SK-N-SH treated with all-trans-retinoic acid at 6 μM for 48 hours (cell line): ENCODE results near the gene EXOC4.

Experiments
- ATAC-seq: fragments of 200-7000 bp; cut with Tn5 transposase; 3 replicates; pipeline ENCODE4 v1.9.1; 2020; ENCODE audit warnings: mild to moderate bottlenecking, moderate library complexity
- BACH2 ChIP-seq: fragments of 250-450 bp; sonication (Bioruptor Pico); IDR thresholded peaks from 2 replicates; pipeline ENCODE4 v1.9.0; 2021; ENCODE audit warnings: mild to moderate bottlenecking, borderline replicate concordance
- CREB5 ChIP-seq: fragments of 250-450 bp; sonication (Bioruptor Pico); IDR thresholded peaks from 2 replicates; pipeline ENCODE4 v1.5.1; 2020; ENCODE audit warnings: low read depth, mild to moderate bottlenecking, moderate library complexity
- CSRNP3 ChIP-seq: fragments of 250-450 bp; sonication (Bioruptor Pico); IDR thresholded peaks from 2 replicates; pipeline ENCODE4 v1.5.1; 2021; ENCODE audit warnings: mild to moderate bottlenecking, moderate library complexity
- GLIS3 ChIP-seq: fragments of 250-450 bp; sonication (Bioruptor Pico); IDR thresholded peaks from 2 replicates; pipeline ENCODE4 v1.5.0; 2020; ENCODE audit warnings: mild to moderate bottlenecking, moderate library complexity
- ISL1 ChIP-seq: fragments of 250-450 bp; sonication (Bioruptor Pico); IDR thresholded peaks from 2 replicates; pipeline ENCODE4 v2.1.2; 2022; ENCODE audit warnings: mild to moderate bottlenecking, moderate library complexity
- PATZ1 ChIP-seq: fragments of 250-450 bp; sonication (Bioruptor Pico); IDR thresholded peaks from 2 replicates; pipeline ENCODE4 v1.8.0; 2020; ENCODE audit warnings: mild to moderate bottlenecking, moderate library complexity, borderline replicate concordance
- POU6F1 ChIP-seq: fragments of 250-450 bp; sonication (Bioruptor Pico); IDR thresholded peaks from 2 replicates; pipeline ENCODE4 v1.8.0; 2021; ENCODE audit warnings: low read depth, mild to moderate bottlenecking, moderate library complexity, borderline replicate concordance
- RARB ChIP-seq: fragments of 250-450 bp; sonication (Bioruptor Pico); IDR thresholded peaks from 2 replicates; pipeline ENCODE4 v1.8.0; 2021; ENCODE audit warnings: mild to moderate bottlenecking, moderate library complexity
- SNAI2 ChIP-seq: fragments of 250-450 bp; sonication (Bioruptor Pico); IDR thresholded peaks from 2 replicates; pipeline ENCODE4 v1.5.0; 2020; ENCODE audit warnings: mild to moderate bottlenecking, moderate library complexity
- TCF4 ChIP-seq: fragments of 250-450 bp; sonication (Bioruptor Pico); IDR thresholded peaks from 2 replicates; pipeline ENCODE4 v1.8.0; 2021; ENCODE audit warnings: mild to moderate bottlenecking, moderate library complexity, borderline replicate concordance
- TOX ChIP-seq: fragments of 250-450 bp; sonication (Bioruptor Pico); IDR thresholded peaks from 2 replicates; pipeline ENCODE4 v1.8.0; 2021; ENCODE audit warnings: mild to moderate bottlenecking, moderate library complexity, borderline replicate concordance
- TSHZ2 ChIP-seq: fragments of 250-450 bp; sonication (Bioruptor Pico); IDR thresholded peaks from 2 replicates; pipeline ENCODE4 v1.5.0; 2020; ENCODE audit warnings: mild to moderate bottlenecking, moderate library complexity
- ZFP3 ChIP-seq: fragments of 250-450 bp; sonication (Bioruptor Pico); IDR thresholded peaks from 2 replicates; pipeline ENCODE4 v1.5.0; 2020; ENCODE audit warnings: mild to moderate bottlenecking, moderate library complexity
- ZFP30 ChIP-seq: fragments of 450-650 bp; formaldehyde crosslinking; IDR thresholded peaks from 2 replicates; pipeline ENCODE4 v1.5.0; 2022; ENCODE audit warnings: mild to moderate bottlenecking, moderate library complexity
- ZNF565 ChIP-seq: fragments of 450-650 bp; formaldehyde crosslinking; conservative IDR thresholded peaks from 2 replicates; pipeline ENCODE4 v1.5.0; 2020; ENCODE audit warnings: low read depth, mild to moderate bottlenecking, moderate library complexity
- ZNF70 ChIP-seq: fragments of 450-650 bp; formaldehyde crosslinking; IDR thresholded peaks from 2 replicates; pipeline ENCODE4 v1.5.0; 2020; ENCODE audit warnings: mild to moderate bottlenecking, moderate library complexity
- ZNF8 ChIP-seq: fragments of 450-650 bp; formaldehyde crosslinking; IDR thresholded peaks from 2 replicates; pipeline ENCODE4 v1.5.0; 2020; ENCODE audit warnings: mild to moderate bottlenecking, moderate library complexity

EXOC4 gene

GRCh38 chr7:133770863-133771492 lies 518.1 kb downstream of the EXOC4 start (continued):
- 0 out of 2 replicates have a peak, but pooled peaks have one; percentile 50 for TF ChIP-seq POU6F1 (CRISPR knock-in tag)

GRCh38 chr7:133771788-133772419 lies 519.0 kb downstream of the EXOC4 start:
- TF ChIP-seq TOX (no peak), PATZ1 (CRISPR knock-in tag) (no peak), BACH2 (CRISPR knock-in tag) (0 out of 2 replicates have a peak, but pooled peaks have one; percentile 2), ZNF8 (CRISPR knock-in tag) (peak; percentile 3; the same call in 1 of the 2 replicates), CREB5 (no peak), POU6F1 (CRISPR knock-in tag) (no peak), SNAI2 (CRISPR knock-in tag) (peak; percentile 9; the same call in 1 of the 2 replicates), TCF4 (CRISPR knock-in tag) (peak; percentile 90), CSRNP3 (CRISPR knock-in tag) (no peak), TSHZ2 (CRISPR knock-in tag) (peak; percentile 98), RARB (CRISPR knock-in tag) (no peak)
- peak; percentile 16; the same call in 1 of the 3 replicates for ATAC-seq

- ATAC-seq: no peak
- TF ChIP-seq ZNF565 (CRISPR knock-in tag) (no peak), ZNF70 (no peak), CREB5 (no peak), ISL1 (0 out of 2 replicates have a peak, but pooled peaks have one; percentile 7), GLIS3 (CRISPR knock-in tag) (no peak), POU6F1 (CRISPR knock-in tag) (no peak), TSHZ2 (CRISPR knock-in tag) (peak; percentile 65; the same call in 1 of the 2 replicates), ZFP3 (CRISPR knock-in tag) (no peak), TOX (no peak), TCF4 (CRISPR knock-in tag) (peak; percentile 68), RARB (CRISPR knock-in tag) (no peak), ZFP30 (CRISPR knock-in tag) (no peak), ZNF8 (CRISPR knock-in tag) (no peak)
Observed at GRCh38 chr7:133773601-133774000, 520.7 kb downstream of the EXOC4 start.
